ENCODE data around the gene SRSF8. TPM values are rescaled to one million over a fixed set of nuclear protein-coding genes. Genes with fewer than 3 reads are reported as not detected.

Gene SRSF8
- total RNA-seq, 1 experiment from 2014 or later: 22.9 TPM

DNA sequence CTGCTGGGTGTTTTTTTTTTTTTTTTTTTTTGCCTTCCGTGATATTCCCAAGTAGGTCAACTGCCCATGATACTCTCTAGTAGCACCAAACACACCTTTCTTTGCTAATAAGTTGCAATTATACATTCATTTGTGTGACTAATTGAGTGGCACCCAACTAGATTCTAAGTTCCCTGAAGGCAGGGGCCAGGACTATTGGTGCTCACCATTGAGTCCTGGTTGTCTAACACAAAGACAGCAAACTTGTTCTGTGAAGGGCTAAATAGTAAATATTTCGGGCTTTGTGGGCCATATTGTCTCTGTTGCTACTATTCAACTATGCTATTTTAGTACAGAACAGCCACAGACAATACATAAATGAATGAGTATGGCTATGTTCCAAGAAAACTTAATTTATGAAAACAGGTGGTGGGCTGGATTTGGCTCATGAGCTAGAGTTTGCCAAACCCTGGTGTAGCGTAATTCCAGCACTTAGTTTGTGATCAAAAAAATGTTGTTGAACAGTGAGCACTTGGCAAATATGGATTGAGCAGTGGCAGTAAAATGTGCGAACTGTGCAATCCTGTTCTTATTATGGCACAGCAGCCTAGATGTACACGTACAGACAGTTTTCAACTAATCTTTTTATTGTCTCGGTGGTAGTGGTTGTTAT is 34.3 kb downstream of the SRSF8 start:
- no TSS peak for BruUV-seq (replicated peaks)
- Histone ChIP-seq H3K4me3 (no peak overlapping the region), H4K20me1 (ENCODE audit: insufficient read depth) (no peaks in the 10 kb centered on the region), H3K9me3 (ENCODE audit: insufficient read depth, low read depth) (no peaks in the 10 kb centered on the region), H3K79me2 (ENCODE audit: low read depth) (peaks cover 3% of the 10 kb centered on the region; the same call in 1 of the 2 replicates), H3K27ac (no peak overlapping the region), H3K27me3 (ENCODE audit: insufficient read depth, low read depth) (no peaks in the 10 kb centered on the region), H3K36me3 (ENCODE audit: low read depth) (no peaks in the 10 kb centered on the region), H3K9me2 (ENCODE audit: insufficient read depth) (no peaks in the 10 kb centered on the region), H3F3A (ENCODE audit: insufficient read depth, low read depth) (peaks cover under 1% of the 10 kb centered on the region; the same call in 1 of the 2 replicates), H3K4me1 (replicated peaks; ENCODE audit: insufficient read depth) (peaks cover 2% of the 10 kb centered on the region), H2AFZ (no peak overlapping the region), H3K4me2 (no peak overlapping the region)
- ChIA-PET CTCF (no interaction called here), POLR2A (ENCODE audit: unreplicated experiment) (no interaction called here)
- DNase-seq: no peak
- intact Hi-C loops (cut with micrococcal nuclease; ENCODE audit: unreplicated experiment): no loop called here
- no peak for TF ChIP-seq EZH2 (IDR thresholded peaks at IDR 0.05; ENCODE audit: low read depth)
- TF ChIP-seq, protein P1, sequence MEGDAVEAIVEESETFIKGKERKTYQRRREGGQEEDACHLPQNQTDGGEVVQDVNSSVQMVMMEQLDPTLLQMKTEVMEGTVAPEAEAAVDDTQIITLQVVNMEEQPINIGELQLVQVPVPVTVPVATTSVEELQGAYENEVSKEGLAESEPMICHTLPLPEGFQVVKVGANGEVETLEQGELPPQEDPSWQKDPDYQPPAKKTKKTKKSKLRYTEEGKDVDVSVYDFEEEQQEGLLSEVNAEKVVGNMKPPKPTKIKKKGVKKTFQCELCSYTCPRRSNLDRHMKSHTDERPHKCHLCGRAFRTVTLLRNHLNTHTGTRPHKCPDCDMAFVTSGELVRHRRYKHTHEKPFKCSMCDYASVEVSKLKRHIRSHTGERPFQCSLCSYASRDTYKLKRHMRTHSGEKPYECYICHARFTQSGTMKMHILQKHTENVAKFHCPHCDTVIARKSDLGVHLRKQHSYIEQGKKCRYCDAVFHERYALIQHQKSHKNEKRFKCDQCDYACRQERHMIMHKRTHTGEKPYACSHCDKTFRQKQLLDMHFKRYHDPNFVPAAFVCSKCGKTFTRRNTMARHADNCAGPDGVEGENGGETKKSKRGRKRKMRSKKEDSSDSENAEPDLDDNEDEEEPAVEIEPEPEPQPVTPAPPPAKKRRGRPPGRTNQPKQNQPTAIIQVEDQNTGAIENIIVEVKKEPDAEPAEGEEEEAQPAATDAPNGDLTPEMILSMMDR (conservative IDR thresholded peaks at IDR 0.05): no peak

DNA sequence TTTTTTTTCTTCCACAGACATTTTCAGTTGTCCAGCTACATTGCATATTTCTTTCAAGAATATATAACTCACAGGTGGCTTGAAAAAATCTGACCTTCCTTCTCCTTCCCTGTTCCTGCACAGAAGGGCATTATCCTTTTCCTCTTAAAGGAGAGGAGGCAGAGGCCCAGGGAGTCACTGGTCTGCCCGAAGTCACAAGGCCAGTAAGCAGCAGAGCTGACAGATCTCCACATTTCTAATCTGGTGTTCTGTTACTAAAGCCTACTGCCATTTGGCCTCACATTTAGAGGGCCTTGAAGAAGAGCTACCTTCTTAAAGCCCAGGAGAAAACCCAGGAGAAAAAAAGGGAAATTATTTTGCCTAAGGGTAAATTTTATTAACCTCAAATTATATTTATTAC is 35.2 kb downstream of the SRSF8 start:
- H3K27me3 ChIP-seq (ENCODE audit: insufficient read depth, low read depth): no peaks in the 10 kb centered on the region
- peaks cover 6% of the 10 kb centered on the region; the same call in 1 of the 2 replicates for H3K79me2 ChIP-seq (ENCODE audit: low read depth)
- H3K9me3 ChIP-seq (ENCODE audit: insufficient read depth, low read depth): no peaks in the 10 kb centered on the region
- DNase-seq: no peak
- H3K9me2 ChIP-seq (ENCODE audit: insufficient read depth): no peaks in the 10 kb centered on the region
- TF ChIP-seq, protein P1 (conservative IDR thresholded peaks at IDR 0.05): no peak
- TF ChIP-seq EZH2 (IDR thresholded peaks at IDR 0.05; ENCODE audit: low read depth): no peak
- no TSS peak for BruUV-seq (replicated peaks)
- H3K4me1 ChIP-seq (replicated peaks; ENCODE audit: insufficient read depth): peaks cover 12% of the 10 kb centered on the region
- H3K27ac ChIP-seq: no peak overlapping the region
- intact Hi-C loops (cut with micrococcal nuclease; ENCODE audit: unreplicated experiment): no loop called here
- H2AFZ ChIP-seq: no peak overlapping the region
- H3F3A ChIP-seq (ENCODE audit: insufficient read depth, low read depth): peaks cover 10% of the 10 kb centered on the region
- H3K4me3 ChIP-seq: no peak overlapping the region
- POLR2A ChIA-PET (ENCODE audit: unreplicated experiment): no interaction called here
- CTCF ChIA-PET: no interaction called here
- H3K4me2 ChIP-seq: no peak overlapping the region
- H4K20me1 ChIP-seq (ENCODE audit: insufficient read depth): no peaks in the 10 kb centered on the region
- no peaks in the 10 kb centered on the region for H3K36me3 ChIP-seq (ENCODE audit: low read depth)

DNA sequence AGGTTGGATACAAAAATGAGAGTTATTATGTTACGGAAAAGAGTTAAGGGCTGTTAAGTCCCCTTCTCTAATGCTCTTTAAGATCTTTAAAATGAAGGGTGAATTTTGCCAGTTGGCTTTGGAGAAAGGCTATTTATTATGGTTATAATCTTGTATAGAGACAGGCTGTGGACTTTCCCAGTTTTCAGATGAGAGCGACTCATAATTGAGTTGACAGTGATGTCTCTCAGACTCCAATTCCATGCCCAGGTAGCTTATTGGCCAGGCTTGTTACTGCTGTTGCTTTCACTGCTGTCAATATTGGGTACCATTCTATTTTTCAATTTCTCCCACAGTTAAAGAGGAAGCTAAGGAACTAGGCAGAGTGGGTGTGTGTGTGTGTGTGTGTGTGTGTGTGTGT is 36.0 kb downstream of the SRSF8 start:
- no TSS peak for BruUV-seq (replicated peaks)
- H3K9me2 ChIP-seq (ENCODE audit: insufficient read depth): no peaks in the 10 kb centered on the region
- H3K4me3 ChIP-seq: no peak overlapping the region
- ChIA-PET POLR2A (ENCODE audit: unreplicated experiment) (interaction anchor here (0.6 kb wide), 1 partner anchor 12 kb away, joined by 3 read pairs; no protein-coding TSS in a partner anchor), CTCF (no interaction called here)
- intact Hi-C loops (cut with micrococcal nuclease; ENCODE audit: unreplicated experiment): no loop called here
- no peaks in the 10 kb centered on the region for H3K36me3 ChIP-seq (ENCODE audit: low read depth)
- H2AFZ ChIP-seq: no peak overlapping the region
- H3K4me2 ChIP-seq: no peak overlapping the region
- H3K9me3 ChIP-seq (ENCODE audit: insufficient read depth, low read depth): no peaks in the 10 kb centered on the region
- peaks cover 6% of the 10 kb centered on the region; the same call in 1 of the 2 replicates for H3K79me2 ChIP-seq (ENCODE audit: low read depth)
- no peaks in the 10 kb centered on the region for H4K20me1 ChIP-seq (ENCODE audit: insufficient read depth)
- peaks cover 17% of the 10 kb centered on the region for H3K4me1 ChIP-seq (replicated peaks; ENCODE audit: insufficient read depth)
- peaks cover 18% of the 10 kb centered on the region for H3F3A ChIP-seq (ENCODE audit: insufficient read depth, low read depth)
- no peak overlapping the region for H3K27ac ChIP-seq
- TF ChIP-seq, protein P1 (conservative IDR thresholded peaks at IDR 0.05): no peak
- TF ChIP-seq EZH2 (IDR thresholded peaks at IDR 0.05; ENCODE audit: low read depth): no peak
- no peak for DNase-seq
- no peaks in the 10 kb centered on the region for H3K27me3 ChIP-seq (ENCODE audit: insufficient read depth, low read depth)

Data from PC-9 (cell line).